Chondrocyte (in vitro differentiated cells): ENCODE measurements around the gene PPP1R12A. TPM values are rescaled to one million over a fixed set of nuclear protein-coding genes. Genes with fewer than 3 reads are reported as not detected.

Experiments used
- DNase-seq: peaks from one replicate; pipeline ENCODE4 v3.0.0; 2021; ENCODE audit warnings: mixed read lengths, low spot score
- H3K27ac Mint-ChIP-seq: one replicate; pipeline ENCODE4 v1.8.0; 2021; ENCODE audit warnings: mild to moderate bottlenecking, moderate library complexity, mixed read lengths; ENCODE audit not compliant: unreplicated experiment
- H3K27me3 Mint-ChIP-seq: 2 replicates; pipeline ENCODE4 v1.8.0; 2021; ENCODE audit warnings: low read depth, mixed read lengths
- H3K36me3 Mint-ChIP-seq: 2 replicates; pipeline ENCODE4 v1.8.0; 2021; ENCODE audit warnings: low read depth, mixed read lengths
- H3K4me1 Mint-ChIP-seq: 2 replicates; pipeline ENCODE4 v1.8.0; 2021; ENCODE audit warnings: low read depth, mild to moderate bottlenecking, mixed read lengths
- H3K4me3 Mint-ChIP-seq: one replicate; pipeline ENCODE4 v1.8.0; 2021; ENCODE audit warnings: mild to moderate bottlenecking, moderate library complexity, mixed read lengths; ENCODE audit not compliant: unreplicated experiment
- H3K9me3 Mint-ChIP-seq: 2 replicates; pipeline ENCODE4 v1.8.0; 2021; ENCODE audit warnings: low read depth, mixed read lengths
- total RNA-seq: library from RNA; stranded (reverse); gene quantifications from 3 replicates; pipeline ENCODE4 v1.2.1, GENCODE V29; 2021
- TF ChIP-seq, protein P1 (sequence below): fragments of 200-600 bp; sonication (generic); IDR thresholded peaks from 2 replicates; pipeline ENCODE4 v1.5.0; 2021; ENCODE audit warnings: antibody characterized with exemption, mild to moderate bottlenecking, moderate library complexity

The PPP1R12A gene
- total RNA-seq, 1 donor from 2014 or later, result 139 TPM

GRCh38 chr12:79842630-79843029, 92.3 kb downstream of the PPP1R12A start:
- Mint-ChIP-seq H3K9me3 (peaks cover 9% of the 10 kb centered on the region), H3K4me1 (peaks cover 38% of the 10 kb centered on the region), H3K36me3 (peaks cover 32% of the 10 kb centered on the region), H3K27ac (peak overlapping the region; percentile 14), H3K27me3 (no peaks in the 10 kb centered on the region), H3K4me3 (no peak overlapping the region)
- TF ChIP-seq, protein P1, sequence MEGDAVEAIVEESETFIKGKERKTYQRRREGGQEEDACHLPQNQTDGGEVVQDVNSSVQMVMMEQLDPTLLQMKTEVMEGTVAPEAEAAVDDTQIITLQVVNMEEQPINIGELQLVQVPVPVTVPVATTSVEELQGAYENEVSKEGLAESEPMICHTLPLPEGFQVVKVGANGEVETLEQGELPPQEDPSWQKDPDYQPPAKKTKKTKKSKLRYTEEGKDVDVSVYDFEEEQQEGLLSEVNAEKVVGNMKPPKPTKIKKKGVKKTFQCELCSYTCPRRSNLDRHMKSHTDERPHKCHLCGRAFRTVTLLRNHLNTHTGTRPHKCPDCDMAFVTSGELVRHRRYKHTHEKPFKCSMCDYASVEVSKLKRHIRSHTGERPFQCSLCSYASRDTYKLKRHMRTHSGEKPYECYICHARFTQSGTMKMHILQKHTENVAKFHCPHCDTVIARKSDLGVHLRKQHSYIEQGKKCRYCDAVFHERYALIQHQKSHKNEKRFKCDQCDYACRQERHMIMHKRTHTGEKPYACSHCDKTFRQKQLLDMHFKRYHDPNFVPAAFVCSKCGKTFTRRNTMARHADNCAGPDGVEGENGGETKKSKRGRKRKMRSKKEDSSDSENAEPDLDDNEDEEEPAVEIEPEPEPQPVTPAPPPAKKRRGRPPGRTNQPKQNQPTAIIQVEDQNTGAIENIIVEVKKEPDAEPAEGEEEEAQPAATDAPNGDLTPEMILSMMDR, result no peak
- DNase-seq, result no peak

DNA sequence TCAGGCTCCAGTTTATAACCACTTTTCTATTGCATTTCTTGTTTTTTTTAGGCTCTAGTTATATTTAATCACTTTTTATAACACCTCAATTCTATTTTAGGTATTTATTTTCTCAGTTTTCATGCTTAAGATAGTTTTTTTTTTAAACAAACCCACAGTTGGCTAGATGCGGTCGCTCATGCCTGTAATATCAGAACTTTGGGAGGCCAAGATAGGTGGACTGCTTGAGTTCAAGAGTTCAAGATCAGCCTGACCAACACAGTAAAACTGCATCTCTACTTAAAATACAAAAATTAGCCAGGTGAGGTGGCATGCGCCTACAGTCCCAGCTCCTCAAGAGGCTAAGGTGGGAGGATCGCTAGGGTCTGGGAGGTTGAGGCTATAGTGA, 93.0 kb downstream of the PPP1R12A start:
- no peak overlapping the region for H3K4me3 Mint-ChIP-seq
- peaks cover 31% of the 10 kb centered on the region for H3K4me1 Mint-ChIP-seq
- peaks cover 32% of the 10 kb centered on the region for H3K36me3 Mint-ChIP-seq

GRCh38 chr12:79841248-79841877, 93.5 kb downstream of the PPP1R12A start:
- Mint-ChIP-seq H3K36me3 (peaks cover 32% of the 10 kb centered on the region), H3K27me3 (no peaks in the 10 kb centered on the region), H3K4me3 (no peak overlapping the region), H3K4me1 (peaks cover 34% of the 10 kb centered on the region), H3K27ac (peak overlapping the region; percentile 0), H3K9me3 (peaks cover 9% of the 10 kb centered on the region)
- TF ChIP-seq, protein P1, result no peak
- no peak for DNase-seq

More for the DNA sequence above, 93.0 kb downstream of the PPP1R12A start:
- no peak for DNase-seq
- Mint-ChIP-seq H3K27ac (no peak overlapping the region), H3K27me3 (no peaks in the 10 kb centered on the region), H3K9me3 (peaks cover 9% of the 10 kb centered on the region)
- TF ChIP-seq, protein P1, result no peak

DNA sequence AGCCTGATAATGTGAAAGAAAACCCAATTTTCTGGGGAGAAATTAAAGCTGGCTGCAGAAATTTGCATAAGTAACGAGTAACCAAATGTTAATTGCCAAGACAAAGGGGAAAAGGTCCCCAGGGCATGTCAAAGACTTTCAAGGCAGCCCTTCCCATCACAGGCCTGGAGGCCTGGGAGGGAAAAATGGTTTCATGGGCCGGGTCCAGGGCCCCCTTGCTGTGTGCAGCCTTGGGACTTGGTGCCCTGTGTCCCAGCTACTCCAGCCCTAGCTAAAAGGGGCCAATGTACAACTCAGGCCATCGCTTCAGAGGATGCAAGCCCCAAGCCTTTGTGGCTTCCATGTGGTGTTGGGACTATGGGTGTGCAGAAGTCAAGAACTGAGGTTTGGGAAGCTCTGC, 96.5 kb downstream of the PPP1R12A start:
- no peak overlapping the region for H3K4me3 Mint-ChIP-seq
- H3K9me3 Mint-ChIP-seq, result peaks cover 9% of the 10 kb centered on the region
- TF ChIP-seq, protein P1, result no peak
- peaks cover 21% of the 10 kb centered on the region for H3K36me3 Mint-ChIP-seq
- DNase-seq, result no peak
- no peaks in the 10 kb centered on the region for H3K27me3 Mint-ChIP-seq
- H3K27ac Mint-ChIP-seq, result no peak overlapping the region
- H3K4me1 Mint-ChIP-seq, result peaks cover 49% of the 10 kb centered on the region

- H3K27me3 Mint-ChIP-seq, result no peaks in the 10 kb centered on the region
- H3K27ac Mint-ChIP-seq, result no peak overlapping the region
- TF ChIP-seq, protein P1, result no peak
- H3K36me3 Mint-ChIP-seq, result peaks cover 17% of the 10 kb centered on the region
- no peak overlapping the region for H3K4me3 Mint-ChIP-seq
- DNase-seq, result no peak
- peaks cover 9% of the 10 kb centered on the region for H3K9me3 Mint-ChIP-seq
- peaks cover 54% of the 10 kb centered on the region for H3K4me1 Mint-ChIP-seq
Observed at GRCh38 chr12:79837575-79837974, 97.3 kb downstream of the PPP1R12A start.
